Activated T-helper 2 cell treated with anti-CD3 and anti-CD28 coated beads, Interferon-gamma antibody, Interleukin-2, Interleukin-4, amounts not matched to agents 10 μg/mL and 5 μg/mL and 100 μg/mL, durations not matched to agents 14 hours and 24 hours and 36 hours (primary cell): Measurements from ENCODE around the gene IKZF2. TPM values are rescaled to one million over a fixed set of nuclear protein-coding genes. Genes with fewer than 3 reads are reported as not detected.

ENCODE experiments used
- DNase-seq: peaks from one replicate; pipeline ENCODE4 v3.0.0; 2021; ENCODE audit warnings: low spot score
- H3K27ac Mint-ChIP-seq: one replicate; pipeline ENCODE4 v1.8.0; 2021; ENCODE audit warnings: mixed read lengths
- H3K27me3 Mint-ChIP-seq: one replicate; pipeline ENCODE4 v1.8.0; 2021; ENCODE audit warnings: low read depth, mixed read lengths
- H3K36me3 Mint-ChIP-seq: one replicate; pipeline ENCODE4 v1.8.0; 2021; ENCODE audit warnings: low read depth, mixed read lengths
- H3K4me1 Mint-ChIP-seq: one replicate; pipeline ENCODE4 v1.8.0; 2021; ENCODE audit warnings: low read depth, mixed read lengths
- H3K4me3 Mint-ChIP-seq: one replicate; pipeline ENCODE4 v1.8.0; 2021; ENCODE audit warnings: low read depth, mild to moderate bottlenecking, moderate library complexity, mixed read lengths
- H3K9me3 Mint-ChIP-seq: one replicate; pipeline ENCODE4 v1.8.0; 2021; ENCODE audit warnings: mixed read lengths
- intact Hi-C: fragments of 100-400 bp; cut with micrococcal nuclease; formaldehyde crosslinking; loops from one replicate; pipeline ENCODE4 v1.15.1; 2023
- total RNA-seq: library from RNA; stranded (reverse); gene quantifications from 2 replicates; pipeline ENCODE4 v1.2.3, GENCODE V29; 2022

The IKZF2 gene
- total RNA-seq, 1 donor from 2014 or later, result 13.4 TPM

DNA sequence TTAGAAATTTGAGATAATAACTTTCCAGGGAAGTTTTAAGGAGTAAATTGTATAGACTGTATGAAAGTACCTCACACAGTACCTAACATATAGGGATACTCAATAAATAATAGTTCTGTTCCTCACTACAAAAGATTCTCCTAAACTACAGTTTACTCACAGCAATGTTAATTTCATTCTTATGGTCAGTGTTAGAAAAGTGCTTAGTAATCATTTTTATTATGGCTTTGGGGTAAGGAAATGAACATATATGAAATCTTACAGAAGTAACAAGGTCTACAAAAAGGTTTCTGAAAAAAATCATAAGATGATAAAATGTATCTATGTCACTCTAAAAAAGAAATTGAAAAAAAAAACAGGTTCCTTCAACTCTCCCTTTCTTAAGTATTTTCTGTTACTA is 67.2 kb downstream of the IKZF2 start:
- Mint-ChIP-seq H3K9me3 (no peaks in the 10 kb centered on the region), H3K4me3 (no peak overlapping the region), H3K4me1 (peaks cover 2% of the 10 kb centered on the region), H3K27me3 (peaks cover 6% of the 10 kb centered on the region), H3K27ac (no peak overlapping the region), H3K36me3 (peaks cover 2% of the 10 kb centered on the region)
- intact Hi-C loops, result no loop called here
- no peak for DNase-seq

DNA sequence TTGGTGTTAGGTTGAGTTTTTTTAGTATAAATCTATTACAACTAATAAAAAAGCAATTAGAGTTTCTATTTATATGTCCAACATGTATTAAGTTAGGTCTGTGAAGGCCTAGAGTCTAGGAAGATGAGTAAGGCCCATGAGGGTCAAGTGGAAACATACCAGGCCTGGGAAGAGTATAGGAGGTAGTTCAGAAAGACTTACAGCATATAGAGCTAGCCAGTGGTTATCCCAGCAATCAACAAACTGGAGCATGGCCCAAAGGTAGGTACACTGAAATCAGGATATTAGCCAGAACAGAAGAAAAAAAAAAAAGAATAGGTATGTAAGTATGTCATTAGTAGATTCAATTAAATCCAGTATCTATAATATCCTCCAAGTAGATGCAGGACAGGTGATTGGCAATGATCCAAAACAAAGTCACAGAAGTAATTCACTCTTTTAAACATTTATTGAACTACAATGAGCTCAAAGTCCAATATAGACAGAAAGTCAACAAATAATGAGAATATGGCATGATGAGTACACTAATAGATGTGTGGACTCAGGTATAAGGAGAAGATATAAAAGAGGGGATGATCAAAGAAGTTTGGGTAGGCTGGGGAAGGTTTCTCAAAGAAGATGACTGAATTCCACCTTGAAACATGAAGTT is 70.3 kb downstream of the IKZF2 start:
- Mint-ChIP-seq H3K4me1 (no peaks in the 10 kb centered on the region), H3K9me3 (no peaks in the 10 kb centered on the region), H3K27ac (no peak overlapping the region), H3K36me3 (no peaks in the 10 kb centered on the region), H3K4me3 (no peak overlapping the region), H3K27me3 (peaks cover 6% of the 10 kb centered on the region)
- DNase-seq, result no peak
- intact Hi-C loops, result no loop called here

DNA sequence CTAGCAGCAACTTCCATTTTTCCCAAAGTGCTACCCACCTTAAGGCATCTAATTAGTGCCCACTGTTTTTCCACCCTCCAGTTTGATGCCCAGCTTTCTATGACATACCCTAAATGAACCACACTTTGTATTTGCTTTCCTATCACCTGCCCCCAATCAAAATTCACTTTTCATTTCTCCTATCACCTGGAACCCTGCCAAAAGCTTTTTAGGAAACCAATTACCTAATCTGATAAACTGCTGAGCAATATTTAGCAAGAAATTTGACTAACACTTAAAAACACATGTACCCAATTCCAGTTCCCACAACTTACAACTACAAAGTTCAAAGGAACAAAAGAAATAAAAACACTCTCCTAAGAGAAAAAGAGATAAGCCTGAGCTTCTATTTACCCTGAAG is 71.7 kb downstream of the IKZF2 start:
- intact Hi-C loops, result no loop called here
- H3K4me3 Mint-ChIP-seq, result no peak overlapping the region
- no peaks in the 10 kb centered on the region for H3K9me3 Mint-ChIP-seq
- DNase-seq, result no peak
- H3K27ac Mint-ChIP-seq, result no peak overlapping the region
- no peaks in the 10 kb centered on the region for H3K36me3 Mint-ChIP-seq
- peaks cover 10% of the 10 kb centered on the region for H3K27me3 Mint-ChIP-seq
- no peaks in the 10 kb centered on the region for H3K4me1 Mint-ChIP-seq

DNA sequence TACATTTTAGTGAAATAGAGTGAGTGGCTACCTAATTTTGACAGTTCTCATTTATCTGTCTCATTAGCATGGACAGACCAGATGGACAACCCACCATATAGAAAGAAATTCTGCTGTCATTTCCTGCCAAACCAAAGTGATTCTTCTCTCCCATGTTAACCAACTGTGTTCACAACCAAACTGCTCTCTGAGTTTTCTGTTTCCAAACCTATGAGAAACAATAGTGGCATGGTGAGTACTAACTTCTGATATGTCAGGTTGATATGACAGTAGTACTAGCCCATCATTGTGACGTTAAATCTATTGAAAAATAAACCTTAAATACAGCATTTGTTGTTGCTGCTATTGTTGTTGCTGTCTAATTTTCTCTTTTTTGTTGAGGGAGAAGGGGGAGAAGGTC is 72.7 kb downstream of the IKZF2 start:
- no peaks in the 10 kb centered on the region for H3K36me3 Mint-ChIP-seq
- intact Hi-C loops, result no loop called here
- no peak overlapping the region for H3K4me3 Mint-ChIP-seq
- H3K27me3 Mint-ChIP-seq, result peaks cover 11% of the 10 kb centered on the region
- no peak overlapping the region for H3K27ac Mint-ChIP-seq
- DNase-seq, result no peak
- no peaks in the 10 kb centered on the region for H3K9me3 Mint-ChIP-seq
- no peaks in the 10 kb centered on the region for H3K4me1 Mint-ChIP-seq

DNA sequence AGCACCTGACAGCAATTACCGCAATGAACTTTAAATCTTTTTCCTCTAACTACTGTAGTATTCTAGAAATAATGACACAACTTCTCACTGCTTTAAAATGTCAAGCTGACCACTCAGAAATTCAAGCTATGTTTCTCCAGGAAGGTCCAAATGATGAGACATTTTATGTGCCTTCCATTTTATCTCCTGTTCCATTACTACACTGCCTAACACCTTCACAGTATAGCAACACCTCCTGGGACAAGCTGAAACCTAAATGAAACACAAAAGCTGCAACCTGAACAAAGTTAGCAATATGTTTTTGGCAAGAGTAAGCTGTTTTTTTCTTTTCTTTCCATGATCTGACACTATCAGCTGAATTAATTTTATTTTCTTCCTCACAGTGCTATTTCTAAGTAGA is 81.9 kb downstream of the IKZF2 start:
- no peak overlapping the region for H3K4me3 Mint-ChIP-seq
- no peaks in the 10 kb centered on the region for H3K36me3 Mint-ChIP-seq
- peaks cover 38% of the 10 kb centered on the region for H3K27me3 Mint-ChIP-seq
- DNase-seq, result no peak
- peaks cover 14% of the 10 kb centered on the region for H3K4me1 Mint-ChIP-seq
- no peak overlapping the region for H3K27ac Mint-ChIP-seq
- intact Hi-C loops, result loop anchor here (5.0 kb wide), 2 partner anchors 37 to 78 kb away; no protein-coding TSS in a partner anchor
- no peaks in the 10 kb centered on the region for H3K9me3 Mint-ChIP-seq

DNA sequence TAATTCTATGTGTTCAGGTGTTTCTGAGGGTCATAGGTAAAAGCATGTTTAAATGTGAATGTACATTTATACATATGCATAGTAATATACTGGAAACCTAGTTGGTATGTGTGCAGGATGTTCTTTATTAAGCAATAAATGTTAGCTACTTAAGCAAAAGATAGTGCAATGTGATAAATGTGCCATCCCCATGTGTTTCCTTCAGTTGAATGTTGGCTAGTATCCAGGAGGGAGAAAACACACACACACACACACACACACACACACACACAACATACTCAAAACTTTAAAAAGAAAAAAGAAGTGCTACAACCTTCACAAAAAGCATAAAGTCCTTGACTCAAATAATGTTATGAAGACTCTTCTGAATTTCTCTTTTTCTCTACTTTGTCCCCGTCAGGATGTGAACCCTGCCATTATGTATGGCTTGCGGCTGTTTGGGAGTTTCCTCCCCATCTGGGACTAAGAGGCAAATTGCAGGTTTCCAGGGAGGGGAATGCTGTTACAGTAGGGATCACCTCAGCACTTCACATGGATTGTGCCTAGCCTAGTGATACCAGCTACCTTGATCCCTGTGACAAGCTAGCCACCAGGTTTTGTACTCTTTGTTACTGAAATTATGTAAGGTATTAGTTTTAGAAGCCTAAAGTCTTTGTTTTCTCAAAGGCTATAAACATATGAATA is 82.6 kb downstream of the IKZF2 start:
- H3K27me3 Mint-ChIP-seq, result peaks cover 39% of the 10 kb centered on the region
- no peak for DNase-seq
- peaks cover 21% of the 10 kb centered on the region for H3K4me1 Mint-ChIP-seq
- intact Hi-C loops, result loop anchor here (5.0 kb wide), 2 partner anchors 37 to 78 kb away; no protein-coding TSS in a partner anchor
- H3K4me3 Mint-ChIP-seq, result no peak overlapping the region
- H3K9me3 Mint-ChIP-seq, result no peaks in the 10 kb centered on the region
- no peaks in the 10 kb centered on the region for H3K36me3 Mint-ChIP-seq
- no peak overlapping the region for H3K27ac Mint-ChIP-seq

DNA sequence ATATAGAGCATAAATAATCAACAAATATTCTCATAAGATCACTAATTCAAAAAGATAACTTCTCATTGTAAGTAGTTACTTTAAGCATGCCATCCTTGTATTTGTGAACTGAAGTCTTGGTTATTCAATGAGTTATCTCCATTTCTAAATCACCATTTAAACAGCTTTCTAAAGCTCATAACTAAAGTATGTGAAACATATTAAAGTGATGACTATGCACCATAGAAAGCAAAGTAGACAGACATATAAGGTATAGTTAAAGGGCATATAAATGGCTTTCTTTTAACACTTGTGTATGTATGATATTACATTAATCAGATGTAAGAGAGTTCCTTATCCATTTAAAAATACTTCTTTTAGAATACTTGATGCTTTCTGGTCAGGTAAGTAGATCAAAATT is 83.5 kb downstream of the IKZF2 start:
- intact Hi-C loops, result loop anchor here (5.0 kb wide), 2 partner anchors 36 to 79 kb away; no protein-coding TSS in a partner anchor
- H3K27me3 Mint-ChIP-seq, result peaks cover 40% of the 10 kb centered on the region
- H3K4me3 Mint-ChIP-seq, result no peak overlapping the region
- no peaks in the 10 kb centered on the region for H3K9me3 Mint-ChIP-seq
- DNase-seq, result no peak
- H3K27ac Mint-ChIP-seq, result no peak overlapping the region
- peaks cover 27% of the 10 kb centered on the region for H3K4me1 Mint-ChIP-seq
- no peaks in the 10 kb centered on the region for H3K36me3 Mint-ChIP-seq

DNA sequence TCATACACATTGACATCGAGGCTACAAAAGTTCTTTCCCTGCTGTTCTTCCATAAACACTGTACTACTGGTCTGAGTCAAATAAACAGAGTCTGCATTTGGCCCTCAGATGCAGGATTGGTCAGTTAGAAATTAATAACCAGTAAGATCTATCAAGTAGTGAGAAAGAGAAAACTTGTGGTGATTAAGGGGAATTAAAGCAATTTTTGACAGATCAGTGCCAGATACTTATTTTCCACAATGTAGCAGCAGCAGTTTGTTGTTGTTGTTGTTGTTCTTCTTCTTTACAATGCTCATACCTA is 85.0 kb downstream of the IKZF2 start:
- H3K4me1 Mint-ChIP-seq, result peaks cover 27% of the 10 kb centered on the region
- peaks cover 36% of the 10 kb centered on the region for H3K27me3 Mint-ChIP-seq
- no peak for DNase-seq
- intact Hi-C loops, result loop anchor here (5.0 kb wide), 2 partner anchors 34 to 81 kb away; no protein-coding TSS in a partner anchor
- no peaks in the 10 kb centered on the region for H3K9me3 Mint-ChIP-seq
- no peaks in the 10 kb centered on the region for H3K36me3 Mint-ChIP-seq
- no peak overlapping the region for H3K27ac Mint-ChIP-seq
- H3K4me3 Mint-ChIP-seq, result no peak overlapping the region

DNA sequence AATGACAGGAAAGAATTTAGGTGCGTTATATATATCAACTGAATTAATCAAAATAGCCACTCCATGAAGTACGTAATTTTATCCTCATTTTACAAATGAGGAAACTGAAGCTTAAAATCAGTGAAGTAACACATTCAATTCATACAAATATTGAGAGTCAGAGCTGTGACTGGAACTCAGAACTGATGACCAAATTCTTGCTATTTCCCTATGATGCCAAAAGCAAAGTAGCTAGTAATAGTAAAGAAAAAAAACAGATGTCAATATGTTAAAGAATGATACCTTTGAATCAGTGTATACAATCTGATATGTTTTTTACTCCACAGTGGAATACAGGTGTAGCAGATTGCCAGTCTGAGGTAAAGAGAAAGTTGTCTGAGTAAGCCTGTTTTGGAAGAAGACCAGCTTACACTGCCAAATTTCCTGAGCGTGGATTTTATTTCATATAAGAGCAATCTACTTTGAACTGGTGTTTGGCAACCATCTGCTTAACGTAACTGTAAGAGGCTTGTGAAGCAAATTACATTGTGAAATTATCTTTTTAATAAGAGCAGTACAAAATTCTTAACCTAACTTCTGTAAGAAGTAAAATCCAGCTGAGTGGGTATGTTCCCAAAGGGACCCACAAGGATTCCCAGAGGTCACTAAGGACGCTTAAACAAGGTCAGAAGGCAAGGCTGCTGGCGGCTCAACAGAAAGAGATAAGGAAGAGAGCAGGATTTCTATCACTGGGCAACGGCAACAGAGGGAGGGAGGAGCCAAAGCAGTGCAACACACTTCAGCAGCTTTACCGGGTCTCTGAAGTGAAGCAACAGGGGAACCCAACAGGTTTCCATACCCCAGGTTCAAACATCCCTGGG is 85.6 kb downstream of the IKZF2 start:
- no peak for DNase-seq
- Mint-ChIP-seq H3K36me3 (no peaks in the 10 kb centered on the region), H3K4me1 (peaks cover 27% of the 10 kb centered on the region), H3K27ac (no peak overlapping the region), H3K27me3 (peaks cover 36% of the 10 kb centered on the region), H3K9me3 (no peaks in the 10 kb centered on the region), H3K4me3 (peak overlapping the region; percentile 28)
- intact Hi-C loops, result loop anchor here (5.0 kb wide), 2 partner anchors 34 to 81 kb away; no protein-coding TSS in a partner anchor

DNA sequence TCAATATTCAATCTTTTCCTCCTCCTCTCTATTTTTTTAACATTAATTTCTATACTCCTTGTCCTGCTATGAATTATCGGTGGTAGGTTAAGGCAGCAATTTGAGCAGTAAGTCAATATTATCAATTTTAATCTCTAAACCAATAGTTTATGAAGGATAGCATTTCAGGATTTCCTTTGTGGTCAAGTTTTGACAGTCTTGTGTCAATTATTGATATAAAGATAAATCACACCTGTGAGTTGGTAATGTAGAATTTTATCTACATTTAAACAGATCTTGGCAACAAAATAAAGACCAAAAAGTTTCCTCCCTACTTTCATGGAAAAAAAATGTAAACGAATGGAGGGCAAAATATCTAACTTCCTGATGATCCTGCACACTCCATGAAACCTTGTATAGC is 87.3 kb downstream of the IKZF2 start:
- no peaks in the 10 kb centered on the region for H3K36me3 Mint-ChIP-seq
- H3K4me3 Mint-ChIP-seq, result no peak overlapping the region
- no peak overlapping the region for H3K27ac Mint-ChIP-seq
- H3K27me3 Mint-ChIP-seq, result peaks cover 25% of the 10 kb centered on the region
- no peak for DNase-seq
- intact Hi-C loops, result no loop called here
- H3K9me3 Mint-ChIP-seq, result no peaks in the 10 kb centered on the region
- peaks cover 23% of the 10 kb centered on the region for H3K4me1 Mint-ChIP-seq

DNA sequence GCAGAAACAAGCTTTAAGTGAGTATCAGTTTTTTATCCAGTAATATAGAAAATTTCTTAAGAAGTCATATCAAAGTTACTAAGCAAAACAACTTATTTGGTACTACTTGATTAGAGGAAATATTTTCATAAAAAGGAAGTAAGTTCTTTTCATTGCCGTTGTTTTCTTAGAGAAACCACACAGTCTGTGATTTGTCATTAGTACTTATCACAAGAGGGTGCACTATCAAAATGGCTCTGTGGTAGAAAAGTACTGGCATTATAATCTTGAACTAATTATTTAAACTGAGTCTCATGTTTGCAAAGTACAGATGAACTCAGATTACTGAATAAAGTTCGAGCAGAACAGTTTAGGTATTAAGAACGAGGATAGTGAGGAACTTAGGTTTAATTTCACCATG is 93.4 kb downstream of the IKZF2 start:
- intact Hi-C loops, result no loop called here
- H3K4me1 Mint-ChIP-seq, result peaks cover 9% of the 10 kb centered on the region
- no peak for DNase-seq
- H3K9me3 Mint-ChIP-seq, result peaks cover 6% of the 10 kb centered on the region
- H3K36me3 Mint-ChIP-seq, result no peaks in the 10 kb centered on the region
- no peak overlapping the region for H3K4me3 Mint-ChIP-seq
- H3K27me3 Mint-ChIP-seq, result peaks cover 5% of the 10 kb centered on the region
- H3K27ac Mint-ChIP-seq, result no peak overlapping the region

DNA sequence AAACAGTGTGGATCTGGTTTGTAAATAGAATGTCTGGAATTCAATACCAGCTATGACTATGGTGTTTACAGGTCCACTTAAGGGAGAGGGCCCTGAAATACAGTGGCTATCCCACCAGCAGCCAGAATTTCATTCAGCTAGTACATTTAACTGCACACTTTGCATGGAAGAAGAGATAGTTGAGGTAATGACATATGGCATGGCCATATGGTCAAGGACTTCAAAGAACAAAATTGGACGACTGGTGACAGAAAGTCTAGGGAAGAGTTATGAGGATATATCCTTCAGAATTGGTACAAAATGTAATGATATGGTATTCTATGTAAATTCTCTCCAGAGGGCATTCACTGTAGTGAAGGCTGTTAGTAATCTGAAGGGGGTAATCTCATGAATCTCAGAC is 105.0 kb downstream of the IKZF2 start:
- peaks cover 28% of the 10 kb centered on the region for H3K36me3 Mint-ChIP-seq
- H3K9me3 Mint-ChIP-seq, result peaks cover 4% of the 10 kb centered on the region
- H3K27ac Mint-ChIP-seq, result no peak overlapping the region
- H3K4me3 Mint-ChIP-seq, result no peak overlapping the region
- intact Hi-C loops, result no loop called here
- no peaks in the 10 kb centered on the region for H3K4me1 Mint-ChIP-seq
- no peak for DNase-seq
- H3K27me3 Mint-ChIP-seq, result peaks cover 13% of the 10 kb centered on the region

DNA sequence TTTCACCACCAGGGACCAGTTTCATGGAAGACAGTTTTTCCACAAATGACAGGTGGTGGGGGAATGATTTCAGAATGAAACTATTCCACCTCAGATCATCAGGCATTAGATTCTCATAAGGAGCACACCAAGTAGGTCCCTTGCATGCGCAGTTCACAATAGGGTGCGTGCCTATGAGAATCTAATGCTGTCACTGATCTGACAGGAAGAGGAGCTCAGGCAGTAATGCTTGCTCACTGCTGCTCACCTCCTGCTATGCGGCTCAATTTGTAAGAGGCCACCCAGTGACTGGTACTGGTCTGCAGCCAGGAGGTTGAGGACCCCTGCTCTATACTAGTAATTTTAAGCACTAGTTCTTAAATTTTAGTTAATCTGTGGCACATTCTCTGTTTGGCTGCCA is 107.8 kb downstream of the IKZF2 start:
- H3K36me3 Mint-ChIP-seq, result peaks cover 22% of the 10 kb centered on the region
- peaks cover 6% of the 10 kb centered on the region for H3K27me3 Mint-ChIP-seq
- intact Hi-C loops, result no loop called here
- H3K4me3 Mint-ChIP-seq, result no peak overlapping the region
- no peak for DNase-seq
- H3K27ac Mint-ChIP-seq, result no peak overlapping the region
- peaks cover 4% of the 10 kb centered on the region for H3K9me3 Mint-ChIP-seq
- H3K4me1 Mint-ChIP-seq, result no peaks in the 10 kb centered on the region
